ENCODE data around the gene PAK5. TPM values are rescaled to one million over a fixed set of nuclear protein-coding genes. Genes with fewer than 3 reads are reported as not detected.

PAK5 gene
- total and polyA plus RNA-seq, 9 of the 15 experiments (the other 6 are each of a cell fraction or from before 2014, with no cell fraction given) = not detected

GRCh38 chr20:9592419-9592818 lies 246.5 kb downstream of the PAK5 start (continued):
- TF ChIP-seq ZBTB5 (IDR thresholded peaks at IDR 0.05) = no peak
- TF ChIP-seq ZBED1 (IDR thresholded peaks at IDR 0.05) = no peak
- TF ChIP-seq THRAP3 (IDR thresholded peaks at IDR 0.05; ENCODE audit: borderline replicate concordance) = no peak
- TF ChIP-seq SAFB2 (IDR thresholded peaks at IDR 0.05; ENCODE audit: borderline replicate concordance, low read depth, low read length, severe bottlenecking) = no peak
- no peak for TF ChIP-seq CCNT2 (IDR thresholded peaks at IDR 0.05; ENCODE audit: borderline replicate concordance, extremely low read depth, insufficient read length, low read depth, low read length)
- no peak for TF ChIP-seq PCBP1 (IDR thresholded peaks at IDR 0.05; ENCODE audit: low read depth, low read length, poor library complexity, severe bottlenecking)
- no peak for TF ChIP-seq ZNF140 (CRISPR knock-in tag; IDR thresholded peaks at IDR 0.05)
- TF ChIP-seq ZNF584 (CRISPR knock-in tag; IDR thresholded peaks at IDR 0.05; ENCODE audit: low read depth) = no peak

GRCh38 chr20:9591080-9591479 lies 247.8 kb downstream of the PAK5 start:
- TF ChIP-seq POLR2AphosphoS5 (IDR thresholded peaks at IDR 0.05; ENCODE audit: control insufficient read depth, insufficient read depth, low read depth, low read length) (no peak), EP400 (IDR thresholded peaks at IDR 0.05) (no peak), SP2 (IDR thresholded peaks at IDR 0.05; ENCODE audit: extremely low read depth, low read depth, low read length, poor library complexity, severe bottlenecking) (no peak), SRSF9 (IDR thresholded peaks at IDR 0.05; ENCODE audit: borderline replicate concordance, low read depth, low read length) (no peak), NKRF (IDR thresholded peaks at IDR 0.05; ENCODE audit: borderline replicate concordance) (no peak), XRCC5 (IDR thresholded peaks at IDR 0.05; ENCODE audit: low read depth, low read length) (no peak), HCFC1 (IDR thresholded peaks at IDR 0.05; ENCODE audit: low read depth, low read length) (no peak), ZNF511 (CRISPR knock-in tag; IDR thresholded peaks at IDR 0.05) (no peak), USF2 (CRISPR knock-in tag; IDR thresholded peaks at IDR 0.05) (no peak), GTF2A2 (tag; IDR thresholded peaks at IDR 0.05) (no peak)
- in situ Hi-C loops (cut with MboI) (no loop called here), intact Hi-C loops (cut with micrococcal nuclease) (no loop called here)
- Histone ChIP-seq H3K79me2 (ENCODE audit: control insufficient read depth, insufficient read depth, low read length) (no peaks in the 10 kb centered on the region), H3K27me3 (ENCODE audit: control insufficient read depth in 2 of 2, insufficient read depth in 2 of 2, low read length in 2 of 2) (no peaks in the 10 kb centered on the region), H3K4me1 (replicated peaks in 1 of 2; ENCODE audit: control insufficient read depth in 2 of 2, insufficient read depth in 2 of 2, low read length in 2 of 2) (no peaks in the 10 kb centered on the region), H2AFZ (ENCODE audit: low read depth, low read length) (no peak overlapping the region), H3K4me3 (no peak overlapping the region), H3K9me3 (replicated peaks; ENCODE audit: control insufficient read depth, insufficient read depth, low read depth, low read length) (no peaks in the 10 kb centered on the region), H3K36me3 (ENCODE audit: control insufficient read depth, insufficient read depth, low read length) (no peaks in the 10 kb centered on the region), H4K20me1 (replicated peaks; ENCODE audit: control insufficient read depth, insufficient read depth, low read length) (no peaks in the 10 kb centered on the region), H3K9ac (ENCODE audit: insufficient read depth in 1 of 2, low read depth in 2 of 2, low read length in 2 of 2) (no peak overlapping the region), H3K9me1 (ENCODE audit: control insufficient read depth, insufficient read depth, low read length) (no peaks in the 10 kb centered on the region), H3K27ac (ENCODE audit: extremely low read depth, low read depth, low read length) (no peak overlapping the region), H3K4me2 (ENCODE audit: insufficient read depth, low read length) (no peak overlapping the region)
- ChIA-PET CTCF (ENCODE audit: low intra/inter-chr PET ratio) (no interaction called here), POLR2A (no interaction called here)
- ATAC-seq (no peak), DNase-seq (ENCODE audit: extremely low read depth in 1 of 4, low spot score in 3 of 4) (no peak), FAIRE-seq (no peak)
- no TSS peak for BruUV-seq (replicated peaks)
